Left lung (tissue), 10 donors: ENCODE measurements around the gene CFAP68. TPM values are rescaled to one million over a fixed set of nuclear protein-coding genes. Genes with fewer than 3 reads are reported as not detected.
A peak's percentile ranks its signal among the peaks of the same experiment; 100 is the strongest.

Experiments
- ATAC-seq: fragments of 200-7000 bp; cut with Tn5 transposase; one replicate; pipeline ENCODE4 v1.9.1; 2020; ENCODE audit warnings: moderate library complexity
- DNase-seq, 4 donors: peaks; one replicate each; pipeline ENCODE4 v3.0.0-alpha.2; 2013 to 2020
- H3K27ac ChIP-seq, 2 donors: fragments of 200-600 bp; sonication (generic) in 1 of 2; one replicate each; pipeline versions ENCODE4 v1.5.0 to v1.8.0; 2020 to 2021
- H3K27me3 ChIP-seq, 2 donors: fragments of 200-600 bp; sonication (generic) in 1 of 2; one replicate each; pipeline versions ENCODE4 v1.5.0 to v1.8.0; 2020 to 2021
- H3K36me3 ChIP-seq, 2 donors: fragments of 200-600 bp; sonication (generic) in 1 of 2; one replicate each; pipeline versions ENCODE4 v1.5.0 to v1.8.0; 2020 to 2021
- H3K4me1 ChIP-seq, 2 donors: fragments of 200-600 bp; one replicate each; pipeline ENCODE4 v1.8.0; 2021
- H3K4me3 ChIP-seq, 2 donors: fragments of 200-600 bp; sonication (generic) in 1 of 2; one replicate each; pipeline versions ENCODE4 v1.5.0 to v1.8.0; 2020 to 2021; ENCODE audit warnings: mild to moderate bottlenecking in 1 of 2
- H3K9me3 ChIP-seq, 2 donors: fragments of 200-600 bp; sonication (generic) in 1 of 2; one replicate each; pipeline versions ENCODE4 v1.5.0 to v1.8.0; 2020 to 2021
- CTCF ChIP-seq, 2 donors: fragments of 200-600 bp; sonication (generic) in 1 of 2; IDR thresholded peaks; one replicate each; pipeline versions ENCODE4 v1.5.0 to v1.8.0; 2021; ENCODE audit warnings: antibody characterized with exemption in 2 of 2
- intact Hi-C, 2 donors: fragments of 100-400 bp; cut with DNase I; formaldehyde crosslinking; loops; one replicate each; pipeline versions ENCODE4 v1.11.2 to v1.14.2; 2022
- polyA plus RNA-seq, 6 donors: library from polyadenylated mRNA; unstranded; fragments of 120-200 nt; gene quantifications; one replicate each; pipeline ENCODE4 v1.2.1, GENCODE V29; 2013; ENCODE audit not compliant: insufficient read length in 6 of 6
- total RNA-seq, 2 donors: library from RNA; stranded (reverse); fragmentation: NEBNext Ultra II Directional; extraction: Animal tissue kit (Norgen Biotek cat#: 25700); gene quantifications; one replicate each; pipeline ENCODE4 v1.2.1, GENCODE V29; 2021
- donor health status: DM: no; HTN: yes; CAD: no.
- donor health status: DM: no; HTN: no; CAD: no.

CFAP68 gene
- total and polyA plus RNA-seq, 8 donors = 20.4 to 46.7 (median 37.9) TPM

- no peak for ATAC-seq
- no peak for TF ChIP-seq CTCF (IDR thresholded peaks at IDR 0.05)
- H3K4me3 ChIP-seq = no peak overlapping the region
- peaks cover 0 to 50% of the 10 kb centered on the region in 2 donors for H3K4me1 ChIP-seq
- no peaks in the 10 kb centered on the region for H3K27me3 ChIP-seq
- intact Hi-C loops = loop anchor here in 1 of 2 donors (10.0 kb wide), 1 partner anchor 261 kb away; no protein-coding TSS in a partner anchor
- H3K27ac ChIP-seq = peak overlapping the region in 1 of 2 donors; percentile 68
- DNase-seq = no peak
- no peaks in the 10 kb centered on the region for H3K9me3 ChIP-seq
- H3K36me3 ChIP-seq = peaks cover 0 to 52% of the 10 kb centered on the region in 2 donors
Observed at GRCh38 chr11:111846063-111846462, 33.3 kb upstream of the CFAP68 start.

GRCh38 chr11:111846636-111847035 is 32.7 kb upstream of the CFAP68 start:
- TF ChIP-seq CTCF (IDR thresholded peaks at IDR 0.05) = no peak
- H3K9me3 ChIP-seq = no peaks in the 10 kb centered on the region
- intact Hi-C loops = loop anchor here in 1 of 2 donors (10.0 kb wide), 1 partner anchor 262 kb away; no protein-coding TSS in a partner anchor
- no peaks in the 10 kb centered on the region for H3K27me3 ChIP-seq
- H3K4me3 ChIP-seq = no peak overlapping the region
- ATAC-seq (peak; percentile 49), DNase-seq (no peak)
- peaks cover 0 to 45% of the 10 kb centered on the region in 2 donors for H3K4me1 ChIP-seq
- H3K36me3 ChIP-seq = peaks cover 0 to 55% of the 10 kb centered on the region in 2 donors
- H3K27ac ChIP-seq = peak overlapping the region in 1 of 2 donors; percentile 68

- no peaks in the 10 kb centered on the region for H3K9me3 ChIP-seq
- ATAC-seq = no peak
- DNase-seq = no peak
- TF ChIP-seq CTCF (IDR thresholded peaks at IDR 0.05) = no peak
- peaks cover 0 to 28% of the 10 kb centered on the region in 2 donors for H3K4me1 ChIP-seq
- no peak overlapping the region for H3K27ac ChIP-seq
- H3K36me3 ChIP-seq = peaks cover 0 to 70% of the 10 kb centered on the region in 2 donors
- no peaks in the 10 kb centered on the region for H3K27me3 ChIP-seq
- H3K4me3 ChIP-seq = no peak overlapping the region
- intact Hi-C loops = loop anchor here in 1 of 2 donors (10.0 kb wide), 1 partner anchor 265 kb away; no protein-coding TSS in a partner anchor
Observed at GRCh38 chr11:111849631-111850030, 29.7 kb upstream of the CFAP68 start.

GRCh38 chr11:111851067-111851466 is 28.3 kb upstream of the CFAP68 start:
- DNase-seq (no peak), ATAC-seq (no peak)
- peaks cover 0 to 14% of the 10 kb centered on the region in 2 donors for H3K4me1 ChIP-seq
- H3K27me3 ChIP-seq = no peaks in the 10 kb centered on the region
- TF ChIP-seq CTCF (IDR thresholded peaks at IDR 0.05) = no peak
- H3K27ac ChIP-seq = no peak overlapping the region
- peaks cover 0 to 70% of the 10 kb centered on the region in 2 donors for H3K36me3 ChIP-seq
- intact Hi-C loops = no loop called here
- H3K4me3 ChIP-seq = no peak overlapping the region
- no peaks in the 10 kb centered on the region for H3K9me3 ChIP-seq

- Histone ChIP-seq H3K36me3 (peaks cover 0 to 69% of the 10 kb centered on the region in 2 donors), H3K27me3 (no peaks in the 10 kb centered on the region), H3K27ac (no peak overlapping the region), H3K4me3 (no peak overlapping the region), H3K4me1 (peaks cover 0 to 8% of the 10 kb centered on the region in 2 donors), H3K9me3 (no peaks in the 10 kb centered on the region)
- TF ChIP-seq CTCF (IDR thresholded peaks at IDR 0.05) = peak in 1 of 2 donors; percentile 19
- DNase-seq = no peak
- intact Hi-C loops = no loop called here
- peak; percentile 64 for ATAC-seq
Observed at GRCh38 chr11:111851636-111852035, 27.7 kb upstream of the CFAP68 start.
